GM21529 (cell line): ENCODE data around the gene SLC16A7.
"Not testable (repeated sequence)": the region's sequence is repeated elsewhere in the genome, so short reads cannot be mapped to it uniquely, and the experiment has no call there.

Source experiments
- ATAC-seq: cut with Tn5 transposase; IDR thresholded peaks from one replicate; pipeline ENCODE4 v1.9.1; 2021; ENCODE audit not compliant: unreplicated experiment

Gene SLC16A7

GRCh38 chr12:59595883-59596540 is at the start of gene SLC16A7:
TSS of gene SLC16A7 (plus strand) at chr12:59596029. CDS start at chr12:59704802, 108,773 bp downstream.
- ATAC-seq = peak; percentile 62

GRCh38 chr12:59548930-59549329 is 46.9 kb upstream of the SLC16A7 start:
- ATAC-seq = no peak

- ATAC-seq = no peak
Measured at GRCh38 chr12:59559696-59560095, 36.1 kb upstream of the SLC16A7 start.

GRCh38 chr12:59570145-59570544 is 25.7 kb upstream of the SLC16A7 start:
- no peak for ATAC-seq

GRCh38 chr12:59574406-59574805 is 21.4 kb upstream of the SLC16A7 start:
- ATAC-seq = no peak

- ATAC-seq = no peak
Measured at GRCh38 chr12:59575826-59576225, 20.0 kb upstream of the SLC16A7 start.

GRCh38 chr12:59578254-59578653 is 17.6 kb upstream of the SLC16A7 start:
- no peak for ATAC-seq

- ATAC-seq = no peak
Measured at GRCh38 chr12:59579631-59580030, 16.2 kb upstream of the SLC16A7 start.

- ATAC-seq = no peak
Measured at GRCh38 chr12:59580050-59580449, 15.8 kb upstream of the SLC16A7 start.

GRCh38 chr12:59583003-59583712 is 12.7 kb upstream of the SLC16A7 start:
- ATAC-seq = no peak

GRCh38 chr12:59587710-59588109 is 8.1 kb upstream of the SLC16A7 start:
- ATAC-seq = peak; percentile 42

GRCh38 chr12:59593761-59594160 is 2.1 kb upstream of the SLC16A7 start:
- ATAC-seq = no peak

GRCh38 chr12:59594943-59595500 is 807 bp upstream of the SLC16A7 start:
- ATAC-seq = no peak

- ATAC-seq = no peak
Measured at GRCh38 chr12:59595565-59595882, 305 bp upstream of the SLC16A7 start.

GRCh38 chr12:59597385-59597781 is 1.6 kb downstream of the SLC16A7 start:
- ATAC-seq = peak; percentile 57

- no peak for ATAC-seq
Measured at GRCh38 chr12:59600171-59600570, 4.3 kb downstream of the SLC16A7 start.

- ATAC-seq = no peak
Measured at GRCh38 chr12:59603754-59604153, 7.9 kb downstream of the SLC16A7 start.

GRCh38 chr12:59612823-59613434 is 17.1 kb downstream of the SLC16A7 start:
- not testable (repeated sequence) for ATAC-seq

GRCh38 chr12:59615392-59616165 is 19.8 kb downstream of the SLC16A7 start:
- no peak for ATAC-seq

- ATAC-seq = peak; percentile 51
Measured at GRCh38 chr12:59619461-59620240, 23.8 kb downstream of the SLC16A7 start.
